Uterus (tissue), 2 donors: ENCODE data around the gene BBX.

Experiments used
- POLR2A ChIP-seq, 2 donors: fragments of 450-650 bp; IDR thresholded peaks; one replicate each; pipeline ENCODE4 v1.6.1; 2016; ENCODE audit warnings: antibody characterized with exemption in 2 of 2, mild to moderate bottlenecking in 1 of 2, moderate library complexity in 1 of 2
- TF ChIP-seq, protein P1 (sequence below), 4 experiments: fragments of 200-600 bp in 2 of 4; fragments of 450-650 bp in 2 of 4; sonication (generic) in 2 of 4; IDR thresholded peaks; one replicate each; pipeline ENCODE4 v1.5.1; 2016 to 2019; ENCODE audit warnings: antibody characterized with exemption in 4 of 4, mild to moderate bottlenecking in 2 of 4, moderate library complexity in 1 of 4

DNA sequence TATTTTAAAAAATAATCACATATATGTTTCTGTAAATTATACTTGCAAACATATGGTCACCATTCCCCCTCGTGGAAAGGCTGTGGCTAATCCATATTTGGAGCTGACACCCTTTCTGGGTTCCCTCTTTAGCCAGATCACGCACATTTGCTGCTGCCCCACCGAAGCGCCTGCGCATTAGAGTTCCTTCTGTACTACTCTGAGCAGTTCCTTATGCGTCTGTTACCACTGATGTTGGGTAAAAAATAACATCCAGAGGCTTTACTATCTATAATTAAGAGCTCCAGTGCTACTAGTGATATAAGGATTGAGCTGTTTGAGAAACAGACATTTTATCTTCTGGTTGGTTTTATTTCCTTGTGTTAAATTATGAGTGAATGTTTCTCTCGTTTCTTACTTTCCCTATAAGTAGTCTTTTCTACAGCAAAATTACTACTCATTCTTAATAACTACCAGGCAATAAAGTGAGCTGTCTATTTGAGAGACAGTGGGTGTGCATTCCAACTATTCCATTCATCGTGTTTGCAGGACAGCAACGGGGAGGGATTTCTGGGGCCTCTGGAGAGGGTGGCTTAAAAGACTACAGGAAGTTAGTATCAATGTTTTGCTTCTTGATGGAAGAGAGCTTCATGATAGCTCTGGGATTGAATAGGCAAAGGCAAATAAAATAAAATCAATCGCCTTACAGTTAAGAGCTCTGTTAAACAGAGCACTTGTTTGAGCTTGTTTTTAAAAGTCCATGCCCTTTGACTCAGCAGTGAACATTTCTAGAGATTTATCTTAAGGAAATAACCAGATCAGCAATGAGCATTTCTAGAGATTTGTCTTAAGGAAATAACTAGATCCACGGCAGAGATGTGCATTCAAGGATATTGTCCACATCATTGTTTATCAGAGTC is 322.9 kb downstream of the BBX start:
- TF ChIP-seq, protein P1, sequence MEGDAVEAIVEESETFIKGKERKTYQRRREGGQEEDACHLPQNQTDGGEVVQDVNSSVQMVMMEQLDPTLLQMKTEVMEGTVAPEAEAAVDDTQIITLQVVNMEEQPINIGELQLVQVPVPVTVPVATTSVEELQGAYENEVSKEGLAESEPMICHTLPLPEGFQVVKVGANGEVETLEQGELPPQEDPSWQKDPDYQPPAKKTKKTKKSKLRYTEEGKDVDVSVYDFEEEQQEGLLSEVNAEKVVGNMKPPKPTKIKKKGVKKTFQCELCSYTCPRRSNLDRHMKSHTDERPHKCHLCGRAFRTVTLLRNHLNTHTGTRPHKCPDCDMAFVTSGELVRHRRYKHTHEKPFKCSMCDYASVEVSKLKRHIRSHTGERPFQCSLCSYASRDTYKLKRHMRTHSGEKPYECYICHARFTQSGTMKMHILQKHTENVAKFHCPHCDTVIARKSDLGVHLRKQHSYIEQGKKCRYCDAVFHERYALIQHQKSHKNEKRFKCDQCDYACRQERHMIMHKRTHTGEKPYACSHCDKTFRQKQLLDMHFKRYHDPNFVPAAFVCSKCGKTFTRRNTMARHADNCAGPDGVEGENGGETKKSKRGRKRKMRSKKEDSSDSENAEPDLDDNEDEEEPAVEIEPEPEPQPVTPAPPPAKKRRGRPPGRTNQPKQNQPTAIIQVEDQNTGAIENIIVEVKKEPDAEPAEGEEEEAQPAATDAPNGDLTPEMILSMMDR (IDR thresholded peaks at IDR 0.05), result no peak
- no peak for TF ChIP-seq POLR2A (IDR thresholded peaks at IDR 0.05)
